GM20000 (cell line): ENCODE measurements around the gene ANKRD9.

Experiments used
- DNase-seq: peaks from one replicate; pipeline ENCODE4 v3.0.0; 2012; ENCODE audit warnings: low spot score
- CTCF ChIP-seq: IDR thresholded peaks from 2 replicates; pipeline ENCODE4 v1.5.1; 2012; ENCODE audit warnings: mild to moderate bottlenecking, control low read depth; ENCODE audit errors: extremely low read depth, missing control alignments

The ANKRD9 gene

GRCh38 chr14:102495491-102496330, 13.9 kb downstream of the ANKRD9 start:
- DNase-seq = no peak
- no peak for TF ChIP-seq CTCF

GRCh38 chr14:102493585-102493984, 16.0 kb downstream of the ANKRD9 start:
- DNase-seq = no peak
- no peak for TF ChIP-seq CTCF

GRCh38 chr14:102493096-102493495, 16.5 kb downstream of the ANKRD9 start:
- no peak for TF ChIP-seq CTCF
- DNase-seq = no peak

- DNase-seq = no peak
- no peak for TF ChIP-seq CTCF
Observed at GRCh38 chr14:102492531-102492910, 17.1 kb downstream of the ANKRD9 start.

GRCh38 chr14:102491786-102492530, 17.6 kb downstream of the ANKRD9 start:
- no peak for TF ChIP-seq CTCF
- DNase-seq = no peak

GRCh38 chr14:102491366-102491765, 18.2 kb downstream of the ANKRD9 start:
- no peak for DNase-seq
- TF ChIP-seq CTCF = no peak

- no peak for TF ChIP-seq CTCF
- no peak for DNase-seq
Observed at GRCh38 chr14:102490456-102490855, 19.1 kb downstream of the ANKRD9 start.
